GM12878 (cell line): Measurements from ENCODE around the gene TMPRSS12. TPM values are rescaled to one million over a fixed set of nuclear protein-coding genes. Genes with fewer than 3 reads are reported as not detected.

Experiments
- polyA plus RNA-seq, 11 experiments: library from polyadenylated mRNA; depleted of rRNA in 4 of 11; unstranded in 6 of 11; stranded (reverse) in 5 of 11; fragments of >200 nt; fragmentation: Nextera tagmentation in 4 of 11; fragmentation: Illumina TruSeq in 1 of 11; extraction: Ambion mirVana in 4 of 11; extraction: Trizol in 1 of 11; gene quantifications; 1 replicate in 1 of 11; 2 replicates in 10 of 11; pipeline versions ENCODE4 v1.2.1 to v1.2.3, GENCODE V29; 2011 to 2016; ENCODE audit warnings: inconsistent platforms in 2 of 11, missing spikeins in 2 of 11, low read depth in 1 of 11
- small RNA-seq: library from RNA; depleted of rRNA; stranded (forward); fragments of <200 nt; gene quantifications from one replicate; pipeline ENCODE3, GENCODE V24; 2014
- total RNA-seq, 4 experiments: library from RNA; depleted of rRNA in 3 of 4; stranded (reverse); fragments of >200 nt in 3 of 4; fragmentation: Illumina TruSeq in 1 of 4; extraction: Trizol in 1 of 4; gene quantifications; 2 replicates each; pipeline versions ENCODE4 v1.2.1 to v1.2.3, GENCODE V29; 2013 to 2021

TMPRSS12 gene
- total and polyA plus RNA-seq, 10 of the 15 experiments (the other 5 are each of a cell fraction or from before 2014, with no cell fraction given): not detected

Small RNA genes within 50 kb of the gene (small RNA-seq; reads per million reads assigned to genes)
- gene AC013244.2 (not detected), gene RN7SL519P (not detected)

Other genes starting within 250 kb of the TMPRSS12 start
- gene ATF1, start 78.8 kb upstream of the TMPRSS12 start, total RNA-seq (2014; rRNA removed): 25.3 and 35.4 TPM in 2 replicates
- gene ATF1, start 78.8 kb upstream of the TMPRSS12 start, total RNA-seq (2014; rRNA removed; fragmentation: Illumina TruSeq; extraction: Trizol): 27.5 and 28.8 TPM in 2 replicates
- 28.9 and 29.3 TPM in 2 replicates for gene ATF1, start 78.8 kb upstream of the TMPRSS12 start, total RNA-seq (2021)
- gene ATF1, start 78.8 kb upstream of the TMPRSS12 start, polyA plus RNA-seq (2011; rRNA removed): 70.9 and 92.0 TPM in 2 replicates
- gene ATF1, start 78.8 kb upstream of the TMPRSS12 start, polyA plus RNA-seq (2014; fragmentation: Illumina TruSeq; extraction: Trizol): 35.9 and 40.1 TPM in 2 replicates
- gene ATF1, start 78.8 kb upstream of the TMPRSS12 start, polyA plus RNA-seq (2014; fragmentation: Nextera tagmentation; extraction: Ambion mirVana): 10 to 100 TPM; 15.4 to 17.0 TPM
- 44.3 and 44.4 TPM in 2 replicates for gene ATF1, start 78.8 kb upstream of the TMPRSS12 start, polyA plus RNA-seq (2014; rRNA removed)
- gene ATF1, start 78.8 kb upstream of the TMPRSS12 start, polyA plus RNA-seq (2016; fragmentation: Nextera tagmentation; extraction: Ambion mirVana): 10 to 100 TPM; 33.2 to 34.0 TPM
- not detected in 2 replicates for gene HIGD1C, start 109.6 kb downstream of the TMPRSS12 start, total RNA-seq (2014; rRNA removed)
- not detected in 2 replicates for gene HIGD1C, start 109.6 kb downstream of the TMPRSS12 start, total RNA-seq (2014; rRNA removed; fragmentation: Illumina TruSeq; extraction: Trizol)
- not detected in 2 replicates for gene HIGD1C, start 109.6 kb downstream of the TMPRSS12 start, total RNA-seq (2021)
- not detected in 2 replicates for gene HIGD1C, start 109.6 kb downstream of the TMPRSS12 start, polyA plus RNA-seq (2011; rRNA removed)
- not detected in 2 replicates for gene HIGD1C, start 109.6 kb downstream of the TMPRSS12 start, polyA plus RNA-seq (2014; fragmentation: Illumina TruSeq; extraction: Trizol)
- gene HIGD1C, start 109.6 kb downstream of the TMPRSS12 start, polyA plus RNA-seq (2014; fragmentation: Nextera tagmentation; extraction: Ambion mirVana): not detected
- gene HIGD1C, start 109.6 kb downstream of the TMPRSS12 start, polyA plus RNA-seq (2014; rRNA removed): not detected in 2 replicates
- not detected for gene HIGD1C, start 109.6 kb downstream of the TMPRSS12 start, polyA plus RNA-seq (2016; fragmentation: Nextera tagmentation; extraction: Ambion mirVana)
- 22.1 and 22.2 TPM in 2 replicates for gene SLC11A2, start 183.5 kb downstream of the TMPRSS12 start, total RNA-seq (2014; rRNA removed)
- 15.2 and 17.7 TPM in 2 replicates for gene SLC11A2, start 183.5 kb downstream of the TMPRSS12 start, total RNA-seq (2014; rRNA removed; fragmentation: Illumina TruSeq; extraction: Trizol)
- gene SLC11A2, start 183.5 kb downstream of the TMPRSS12 start, total RNA-seq (2021): 13.4 and 19.0 TPM in 2 replicates
- gene SLC11A2, start 183.5 kb downstream of the TMPRSS12 start, polyA plus RNA-seq (2011; rRNA removed): 27.5 and 29.4 TPM in 2 replicates
- 15.1 and 21.3 TPM in 2 replicates for gene SLC11A2, start 183.5 kb downstream of the TMPRSS12 start, polyA plus RNA-seq (2014; fragmentation: Illumina TruSeq; extraction: Trizol)
- 1 to 10 TPM; 6.2 to 9.0 TPM for gene SLC11A2, start 183.5 kb downstream of the TMPRSS12 start, polyA plus RNA-seq (2014; fragmentation: Nextera tagmentation; extraction: Ambion mirVana)
- gene SLC11A2, start 183.5 kb downstream of the TMPRSS12 start, polyA plus RNA-seq (2014; rRNA removed): 16.0 and 19.3 TPM in 2 replicates
- gene SLC11A2, start 183.5 kb downstream of the TMPRSS12 start, polyA plus RNA-seq (2016; fragmentation: Nextera tagmentation; extraction: Ambion mirVana): 10 to 100 TPM; 14.5 to 15.9 TPM
- 59.9 and 72.0 TPM in 2 replicates for gene LETMD1, start 205.4 kb downstream of the TMPRSS12 start, total RNA-seq (2014; rRNA removed)
- 54.9 and 58.3 TPM in 2 replicates for gene LETMD1, start 205.4 kb downstream of the TMPRSS12 start, total RNA-seq (2014; rRNA removed; fragmentation: Illumina TruSeq; extraction: Trizol)
- gene LETMD1, start 205.4 kb downstream of the TMPRSS12 start, total RNA-seq (2021): 44.7 and 48.1 TPM in 2 replicates
- 115 and 116 TPM in 2 replicates for gene LETMD1, start 205.4 kb downstream of the TMPRSS12 start, polyA plus RNA-seq (2011; rRNA removed)
- 91.2 and 91.8 TPM in 2 replicates for gene LETMD1, start 205.4 kb downstream of the TMPRSS12 start, polyA plus RNA-seq (2014; fragmentation: Illumina TruSeq; extraction: Trizol)
- 10 to 100 TPM; 36.5 to 37.1 TPM for gene LETMD1, start 205.4 kb downstream of the TMPRSS12 start, polyA plus RNA-seq (2014; fragmentation: Nextera tagmentation; extraction: Ambion mirVana)
- 79.0 and 82.6 TPM in 2 replicates for gene LETMD1, start 205.4 kb downstream of the TMPRSS12 start, polyA plus RNA-seq (2014; rRNA removed)
- gene LETMD1, start 205.4 kb downstream of the TMPRSS12 start, polyA plus RNA-seq (2016; fragmentation: Nextera tagmentation; extraction: Ambion mirVana): 10 to 100 TPM; 30.3 to 33.7 TPM
- 7.9 and 8.3 TPM in 2 replicates for gene CSRNP2, start 240.7 kb downstream of the TMPRSS12 start, total RNA-seq (2014; rRNA removed)
- gene CSRNP2, start 240.7 kb downstream of the TMPRSS12 start, total RNA-seq (2014; rRNA removed; fragmentation: Illumina TruSeq; extraction: Trizol): 4.4 and 5.0 TPM in 2 replicates
- gene CSRNP2, start 240.7 kb downstream of the TMPRSS12 start, total RNA-seq (2021): 9.9 and 12.1 TPM in 2 replicates
- 5.6 and 6.4 TPM in 2 replicates for gene CSRNP2, start 240.7 kb downstream of the TMPRSS12 start, polyA plus RNA-seq (2011; rRNA removed)
- gene CSRNP2, start 240.7 kb downstream of the TMPRSS12 start, polyA plus RNA-seq (2014; fragmentation: Illumina TruSeq; extraction: Trizol): 7.8 and 8.8 TPM in 2 replicates
- 1 to 10 TPM; 1.2 to 1.4 TPM for gene CSRNP2, start 240.7 kb downstream of the TMPRSS12 start, polyA plus RNA-seq (2014; fragmentation: Nextera tagmentation; extraction: Ambion mirVana)
- gene CSRNP2, start 240.7 kb downstream of the TMPRSS12 start, polyA plus RNA-seq (2014; rRNA removed): 6.1 and 8.1 TPM in 2 replicates
- gene CSRNP2, start 240.7 kb downstream of the TMPRSS12 start, polyA plus RNA-seq (2016; fragmentation: Nextera tagmentation; extraction: Ambion mirVana): 1 to 10 TPM; 4.8 to 6.9 TPM